ENCODE results near the gene KCNQ1.

KCNQ1 gene

GRCh38 chr11:2578929-2579270 is 134.1 kb downstream of the KCNQ1 start:
- Histone ChIP-seq H3K9me2 (replicated peaks; ENCODE audit: low read depth, low read length) (no peaks in the 10 kb centered on the region), H4K20me1 (ENCODE audit: insufficient read depth, low read length, poor library complexity, severe bottlenecking) (no peaks in the 10 kb centered on the region), H3K4me3 (ENCODE audit: low read length, poor library complexity, severe bottlenecking) (no peak overlapping the region), H2AFZ (ENCODE audit: low read length) (no peak overlapping the region), H3K4me1 (ENCODE audit: insufficient read depth, low read length, poor library complexity, severe bottlenecking) (no peaks in the 10 kb centered on the region), H3K4me2 (ENCODE audit: low read depth, low read length, poor library complexity, severe bottlenecking) (no peak overlapping the region), H3K27me3 (ENCODE audit: insufficient read depth, low read length, poor library complexity, severe bottlenecking) (no peaks in the 10 kb centered on the region), H3K9me3 (ENCODE audit: insufficient read depth, low read depth, low read length) (no peaks in the 10 kb centered on the region), H3K79me2 (ENCODE audit: insufficient read depth, low read length) (no peaks in the 10 kb centered on the region), H3F3A (ENCODE audit: low read depth) (no peaks in the 10 kb centered on the region), H3K9ac (ENCODE audit: low read depth, low read length, poor library complexity, severe bottlenecking) (no peak overlapping the region), H3K36me3 (ENCODE audit: insufficient read depth, low read length) (no peaks in the 10 kb centered on the region)
- no peak for TF ChIP-seq EZH2phosphoT487 (IDR thresholded peaks at IDR 0.05; ENCODE audit: borderline replicate concordance)
- TF ChIP-seq CTCF (conservative IDR thresholded peaks at IDR 0.05; ENCODE audit: low read length): no peak

- no peak overlapping the region for H3K9ac ChIP-seq (ENCODE audit: low read depth, low read length, poor library complexity, severe bottlenecking)
- no peaks in the 10 kb centered on the region for H3K9me2 ChIP-seq (replicated peaks; ENCODE audit: low read depth, low read length)
- no peaks in the 10 kb centered on the region for H4K20me1 ChIP-seq (ENCODE audit: insufficient read depth, low read length, poor library complexity, severe bottlenecking)
- H3F3A ChIP-seq (ENCODE audit: low read depth): no peaks in the 10 kb centered on the region
- no peaks in the 10 kb centered on the region for H3K9me3 ChIP-seq (ENCODE audit: insufficient read depth, low read depth, low read length)
- no peak overlapping the region for H3K4me2 ChIP-seq (ENCODE audit: low read depth, low read length, poor library complexity, severe bottlenecking)
- no peak overlapping the region for H3K4me3 ChIP-seq (ENCODE audit: low read length, poor library complexity, severe bottlenecking)
- no peaks in the 10 kb centered on the region for H3K79me2 ChIP-seq (ENCODE audit: insufficient read depth, low read length)
- TF ChIP-seq CTCF (conservative IDR thresholded peaks at IDR 0.05; ENCODE audit: low read length) (no peak), EZH2phosphoT487 (IDR thresholded peaks at IDR 0.05; ENCODE audit: borderline replicate concordance) (no peak)
- H2AFZ ChIP-seq (ENCODE audit: low read length): no peak overlapping the region
- H3K36me3 ChIP-seq (ENCODE audit: insufficient read depth, low read length): no peaks in the 10 kb centered on the region
- H3K4me1 ChIP-seq (ENCODE audit: insufficient read depth, low read length, poor library complexity, severe bottlenecking): no peaks in the 10 kb centered on the region
- H3K27me3 ChIP-seq (ENCODE audit: insufficient read depth, low read length, poor library complexity, severe bottlenecking): no peaks in the 10 kb centered on the region
Measured at GRCh38 chr11:2579315-2580060, 134.7 kb downstream of the KCNQ1 start.

- Histone ChIP-seq H3K4me1 (ENCODE audit: insufficient read depth, low read length, poor library complexity, severe bottlenecking) (no peaks in the 10 kb centered on the region), H3K79me2 (ENCODE audit: insufficient read depth, low read length) (no peaks in the 10 kb centered on the region), H3K9me3 (ENCODE audit: insufficient read depth, low read depth, low read length) (no peaks in the 10 kb centered on the region), H3K9ac (ENCODE audit: low read depth, low read length, poor library complexity, severe bottlenecking) (no peak overlapping the region), H3K27me3 (ENCODE audit: insufficient read depth, low read length, poor library complexity, severe bottlenecking) (no peaks in the 10 kb centered on the region), H4K20me1 (ENCODE audit: insufficient read depth, low read length, poor library complexity, severe bottlenecking) (no peaks in the 10 kb centered on the region), H3F3A (ENCODE audit: low read depth) (no peaks in the 10 kb centered on the region), H3K4me2 (ENCODE audit: low read depth, low read length, poor library complexity, severe bottlenecking) (no peak overlapping the region), H3K4me3 (ENCODE audit: low read length, poor library complexity, severe bottlenecking) (no peak overlapping the region), H3K36me3 (ENCODE audit: insufficient read depth, low read length) (no peaks in the 10 kb centered on the region), H2AFZ (ENCODE audit: low read length) (no peak overlapping the region), H3K9me2 (replicated peaks; ENCODE audit: low read depth, low read length) (no peaks in the 10 kb centered on the region)
- TF ChIP-seq EZH2phosphoT487 (IDR thresholded peaks at IDR 0.05; ENCODE audit: borderline replicate concordance) (no peak), CTCF (conservative IDR thresholded peaks at IDR 0.05; ENCODE audit: low read length) (no peak)
Measured at GRCh38 chr11:2580061-2580421, 135.2 kb downstream of the KCNQ1 start.

All from Loucy (cell line).